ENCODE data around the gene EDDM13. TPM values are rescaled to one million over a fixed set of nuclear protein-coding genes. Genes with fewer than 3 reads are reported as not detected.

Gene EDDM13
- total and polyA plus RNA-seq, 2 of the 13 experiments (the other 11 are each of a cell fraction or from before 2014, with no cell fraction given) = not detected

DNA sequence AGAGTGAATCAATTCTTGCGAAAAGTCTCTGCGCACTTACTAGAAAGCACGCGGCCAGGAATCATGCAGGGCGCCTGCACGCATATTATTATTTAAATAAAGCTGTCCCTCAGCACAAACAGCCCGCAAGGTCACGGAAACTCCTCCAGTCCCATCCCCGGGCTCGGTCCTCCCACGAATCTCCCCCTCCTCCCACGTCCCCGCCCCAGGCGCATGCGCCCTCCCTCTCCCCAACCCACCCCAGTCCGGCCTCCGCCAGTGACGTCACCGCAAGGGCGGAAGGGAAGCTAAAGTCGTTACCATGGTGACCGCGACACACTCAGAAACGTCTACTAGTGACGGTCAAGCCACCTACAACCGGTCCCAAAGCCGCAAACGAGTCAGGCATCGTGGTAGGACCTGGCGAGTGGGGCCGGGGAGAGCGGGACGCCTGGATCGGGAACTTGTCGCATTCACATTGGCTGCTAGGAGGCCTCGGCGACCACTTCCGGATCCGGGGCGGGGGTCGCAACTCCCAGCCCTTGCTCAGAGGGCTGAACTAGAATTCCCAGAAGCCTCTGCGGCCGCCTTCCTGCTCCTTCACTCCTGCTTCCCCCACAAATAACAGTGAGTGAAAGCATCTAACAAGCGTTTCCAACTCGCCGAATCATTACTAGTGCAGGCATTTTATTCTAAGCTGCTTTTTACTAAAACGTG, 42.0 kb downstream of the EDDM13 start, which contains the start of gene ZSCAN5A (continued):
- TF ChIP-seq, protein P1, sequence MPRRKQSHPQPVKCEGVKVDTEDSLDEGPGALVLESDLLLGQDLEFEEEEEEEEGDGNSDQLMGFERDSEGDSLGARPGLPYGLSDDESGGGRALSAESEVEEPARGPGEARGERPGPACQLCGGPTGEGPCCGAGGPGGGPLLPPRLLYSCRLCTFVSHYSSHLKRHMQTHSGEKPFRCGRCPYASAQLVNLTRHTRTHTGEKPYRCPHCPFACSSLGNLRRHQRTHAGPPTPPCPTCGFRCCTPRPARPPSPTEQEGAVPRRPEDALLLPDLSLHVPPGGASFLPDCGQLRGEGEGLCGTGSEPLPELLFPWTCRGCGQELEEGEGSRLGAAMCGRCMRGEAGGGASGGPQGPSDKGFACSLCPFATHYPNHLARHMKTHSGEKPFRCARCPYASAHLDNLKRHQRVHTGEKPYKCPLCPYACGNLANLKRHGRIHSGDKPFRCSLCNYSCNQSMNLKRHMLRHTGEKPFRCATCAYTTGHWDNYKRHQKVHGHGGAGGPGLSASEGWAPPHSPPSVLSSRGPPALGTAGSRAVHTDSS (CRISPR knock-in tag; conservative IDR thresholded peaks at IDR 0.05) = no peak
- TF ChIP-seq HOXA3 (CRISPR knock-in tag; IDR thresholded peaks at IDR 0.05) = peak; percentile 28; the same call in 1 of the 2 replicates
- 0 out of 2 replicates have a peak, but pooled peaks have one; percentile 4 for TF ChIP-seq MEIS1 (CRISPR knock-in tag; IDR thresholded peaks at IDR 0.05; ENCODE audit: borderline replicate concordance)
- no peak for TF ChIP-seq NONO (IDR thresholded peaks at IDR 0.05)
- peak; percentile 35; the same call in 1 of the 2 replicates for TF ChIP-seq NONO (CRISPR knock-in tag; conservative IDR thresholded peaks at IDR 0.05)
- TF ChIP-seq NR2C2 (CRISPR knock-in tag; IDR thresholded peaks at IDR 0.05; ENCODE audit: borderline replicate concordance) = peak; percentile 100
- TF ChIP-seq, protein P2, sequence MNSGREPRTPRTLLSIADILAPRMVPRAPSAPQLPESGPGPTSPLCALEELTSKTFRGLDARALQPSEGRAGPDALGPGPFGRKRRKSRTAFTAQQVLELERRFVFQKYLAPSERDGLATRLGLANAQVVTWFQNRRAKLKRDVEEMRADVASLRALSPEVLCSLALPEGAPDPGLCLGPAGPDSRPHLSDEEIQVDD (CRISPR knock-in tag; IDR thresholded peaks at IDR 0.05; ENCODE audit: borderline replicate concordance) = 0 out of 2 replicates have a peak, but pooled peaks have one; percentile 12
- no peak for TF ChIP-seq FOXK1 (CRISPR knock-in tag; IDR thresholded peaks at IDR 0.05; ENCODE audit: borderline replicate concordance, low read depth)
- TF ChIP-seq ADNP (CRISPR knock-in tag; IDR thresholded peaks at IDR 0.05) = no peak
- no peak for TF ChIP-seq ZIK1 (CRISPR knock-in tag; IDR thresholded peaks at IDR 0.05; ENCODE audit: borderline replicate concordance, low read depth)
- peak; percentile 79 for TF ChIP-seq HCFC1 (IDR thresholded peaks at IDR 0.05; ENCODE audit: low read depth, low read length)
- TF ChIP-seq SIX4 (CRISPR knock-in tag; IDR thresholded peaks at IDR 0.05) = no peak
- TF ChIP-seq, protein P3, sequence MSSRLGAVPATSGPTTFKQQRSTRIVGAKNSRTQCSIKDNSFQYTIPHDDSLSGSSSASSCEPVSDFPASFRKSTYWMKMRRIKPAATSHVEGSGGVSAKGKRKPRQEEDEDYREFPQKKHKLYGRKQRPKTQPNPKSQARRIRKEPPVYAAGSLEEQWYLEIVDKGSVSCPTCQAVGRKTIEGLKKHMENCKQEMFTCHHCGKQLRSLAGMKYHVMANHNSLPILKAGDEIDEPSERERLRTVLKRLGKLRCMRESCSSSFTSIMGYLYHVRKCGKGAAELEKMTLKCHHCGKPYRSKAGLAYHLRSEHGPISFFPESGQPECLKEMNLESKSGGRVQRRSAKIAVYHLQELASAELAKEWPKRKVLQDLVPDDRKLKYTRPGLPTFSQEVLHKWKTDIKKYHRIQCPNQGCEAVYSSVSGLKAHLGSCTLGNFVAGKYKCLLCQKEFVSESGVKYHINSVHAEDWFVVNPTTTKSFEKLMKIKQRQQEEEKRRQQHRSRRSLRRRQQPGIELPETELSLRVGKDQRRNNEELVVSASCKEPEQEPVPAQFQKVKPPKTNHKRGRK (CRISPR knock-in tag; IDR thresholded peaks at IDR 0.05) = no peak
- TF ChIP-seq, protein P4, sequence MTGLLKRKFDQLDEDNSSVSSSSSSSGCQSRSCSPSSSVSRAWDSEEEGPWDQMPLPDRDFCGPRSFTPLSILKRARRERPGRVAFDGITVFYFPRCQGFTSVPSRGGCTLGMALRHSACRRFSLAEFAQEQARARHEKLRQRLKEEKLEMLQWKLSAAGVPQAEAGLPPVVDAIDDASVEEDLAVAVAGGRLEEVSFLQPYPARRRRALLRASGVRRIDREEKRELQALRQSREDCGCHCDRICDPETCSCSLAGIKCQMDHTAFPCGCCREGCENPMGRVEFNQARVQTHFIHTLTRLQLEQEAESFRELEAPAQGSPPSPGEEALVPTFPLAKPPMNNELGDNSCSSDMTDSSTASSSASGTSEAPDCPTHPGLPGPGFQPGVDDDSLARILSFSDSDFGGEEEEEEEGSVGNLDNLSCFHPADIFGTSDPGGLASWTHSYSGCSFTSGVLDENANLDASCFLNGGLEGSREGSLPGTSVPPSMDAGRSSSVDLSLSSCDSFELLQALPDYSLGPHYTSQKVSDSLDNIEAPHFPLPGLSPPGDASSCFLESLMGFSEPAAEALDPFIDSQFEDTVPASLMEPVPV (CRISPR knock-in tag; IDR thresholded peaks at IDR 0.05) = no peak
- no peak for TF ChIP-seq ZNF598 (CRISPR knock-in tag; IDR thresholded peaks at IDR 0.05; ENCODE audit: borderline replicate concordance)
- no peak for TF ChIP-seq SRSF1 (optimal IDR thresholded peaks at IDR 0.05; ENCODE audit: low read depth, low read length)
- peak; percentile 62; the same call in 1 of the 2 replicates for TF ChIP-seq ZNF253 (CRISPR knock-in tag; IDR thresholded peaks at IDR 0.05; ENCODE audit: borderline replicate concordance)
- peak; percentile 20; the same call in 1 of the 2 replicates for TF ChIP-seq ZNF556 (CRISPR knock-in tag; IDR thresholded peaks at IDR 0.05; ENCODE audit: borderline replicate concordance)
- TF ChIP-seq, protein P5, sequence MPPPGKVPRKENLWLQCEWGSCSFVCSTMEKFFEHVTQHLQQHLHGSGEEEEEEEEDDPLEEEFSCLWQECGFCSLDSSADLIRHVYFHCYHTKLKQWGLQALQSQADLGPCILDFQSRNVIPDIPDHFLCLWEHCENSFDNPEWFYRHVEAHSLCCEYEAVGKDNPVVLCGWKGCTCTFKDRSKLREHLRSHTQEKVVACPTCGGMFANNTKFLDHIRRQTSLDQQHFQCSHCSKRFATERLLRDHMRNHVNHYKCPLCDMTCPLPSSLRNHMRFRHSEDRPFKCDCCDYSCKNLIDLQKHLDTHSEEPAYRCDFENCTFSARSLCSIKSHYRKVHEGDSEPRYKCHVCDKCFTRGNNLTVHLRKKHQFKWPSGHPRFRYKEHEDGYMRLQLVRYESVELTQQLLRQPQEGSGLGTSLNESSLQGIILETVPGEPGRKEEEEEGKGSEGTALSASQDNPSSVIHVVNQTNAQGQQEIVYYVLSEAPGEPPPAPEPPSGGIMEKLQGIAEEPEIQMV (CRISPR knock-in tag; IDR thresholded peaks at IDR 0.05; ENCODE audit: low read depth) = no peak
- TF ChIP-seq HMG20A (CRISPR knock-in tag; IDR thresholded peaks at IDR 0.05; ENCODE audit: borderline replicate concordance) = no peak
- 0 out of 2 replicates have a peak, but pooled peaks have one; percentile 62 for TF ChIP-seq KLF13 (CRISPR knock-in tag; IDR thresholded peaks at IDR 0.05)
- TF ChIP-seq ZNF143 (CRISPR knock-in tag; IDR thresholded peaks at IDR 0.05) = peak; percentile 94
